A549 (cell line): ENCODE results near the gene PIM1. TPM values are rescaled to one million over a fixed set of nuclear protein-coding genes. Genes with fewer than 3 reads are reported as not detected.

Source experiments
- ATAC-seq, 2 experiments: fragments of 200-7000 bp in 1 of 2; fragments of >200 bp in 1 of 2; cut with Nextera tagmentation in 1 of 2; cut with Tn5 transposase in 1 of 2; 3 replicates each; pipeline versions ENCODE4 v1.8.0 to v1.9.1; 2018 to 2020; ENCODE audit warnings: mild to moderate bottlenecking in 1 of 2, moderate library complexity in 1 of 2
- CTCF ChIA-PET: fragments of 300-600 bp; sonication (Branson Sonifier 250); formaldehyde crosslinking; extraction: SDS; loops from one replicate; lab custom pipeline; 2021; ENCODE audit warnings: antibody characterized with exemption, inconsistent platforms; lab: Yijun Ruan, JAX
- POLR2A ChIA-PET: fragments of 350-600 bp; formaldehyde crosslinking; extraction: SDS; loops from one replicate; lab custom pipeline; 2021; ENCODE audit warnings: antibody characterized with exemption, inconsistent platforms; lab: Yijun Ruan, JAX
- DNase-seq, 2 experiments: peaks; one replicate each; pipeline versions ENCODE4 v3.0.0 to v3.0.0-alpha.2; 2011 to 2016; ENCODE audit warnings: low read depth in 1 of 2, low spot score in 1 of 2
- FAIRE-seq: peaks from 2 replicates; lab custom pipeline; 2011; peaks lifted over from hg19 to GRCh38; lab: Jason Lieb, UNC
- H3K27ac ChIP-seq, 2 experiments: fragments of >200 bp; sonication (Bioruptor Twin); formaldehyde crosslinking; 3 replicates each; pipeline ENCODE4 v1.5.1; 2016 to 2017
- H3K4me1 ChIP-seq: fragments of >200 bp; sonication (Bioruptor Twin); formaldehyde crosslinking; 3 replicates; pipeline ENCODE4 v1.6.1; 2016
- H3K4me2 ChIP-seq: fragments of >200 bp; sonication (Bioruptor Twin); formaldehyde crosslinking; 3 replicates; pipeline ENCODE4 v1.6.1; 2016
- H3K4me3 ChIP-seq: fragments of >200 bp; sonication (Bioruptor Twin); formaldehyde crosslinking; 3 replicates; pipeline ENCODE4 v1.5.1; 2016
- H3K9me3 ChIP-seq: fragments of >200 bp; sonication (Bioruptor Twin); formaldehyde crosslinking; 3 replicates; pipeline ENCODE4 v1.6.1; 2016
- CBX2 ChIP-seq: fragments of 200-600 bp; sonication (generic); IDR thresholded peaks from 2 replicates; pipeline ENCODE4 v1.6.1; 2016; ENCODE audit warnings: low read depth, mild to moderate bottlenecking, borderline replicate concordance
- CBX8 ChIP-seq: fragments of 200-600 bp; sonication (generic); IDR thresholded peaks from 2 replicates; pipeline ENCODE4 v1.6.1; 2016
- CEBPB ChIP-seq, 2 experiments: fragments of >200 bp in 1 of 2; sonication (Bioruptor Twin) in 1 of 2; formaldehyde crosslinking in 1 of 2; IDR thresholded peaks; 2 replicates each; pipeline ENCODE4 v1.6.1; 2012 to 2016
- CHD2 ChIP-seq: fragments of 150-350 bp; IDR thresholded peaks from 2 replicates; pipeline ENCODE4 v1.6.1; 2014; ENCODE audit warnings: low read length; ENCODE audit not compliant: partially characterized antibody
- EHF ChIP-seq: fragments of 250-450 bp; sonication (Bioruptor Pico); IDR thresholded peaks from 2 replicates; pipeline ENCODE4 v1.5.0; 2020; ENCODE audit warnings: mild to moderate bottlenecking
- EHMT2 ChIP-seq: fragments of 200-600 bp; sonication (generic); IDR thresholded peaks from 2 replicates; pipeline ENCODE4 v1.6.1; 2016; ENCODE audit warnings: antibody characterized with exemption, low read depth, mild to moderate bottlenecking, moderate library complexity
- FOSL2 ChIP-seq, 2 experiments: fragments of 450-650 bp in 1 of 2; fragments of >200 bp in 1 of 2; sonication (Bioruptor Twin) in 1 of 2; formaldehyde crosslinking; IDR thresholded peaks; 2 replicates each; pipeline versions ENCODE4 v1.5.0 to v1.6.1; 2016 to 2020; ENCODE audit warnings: mild to moderate bottlenecking in 1 of 2, moderate library complexity in 1 of 2
- FOXS1 ChIP-seq: fragments of 250-450 bp; sonication (Bioruptor Pico); IDR thresholded peaks from 2 replicates; pipeline ENCODE4 v1.5.0; 2020; ENCODE audit warnings: mild to moderate bottlenecking, moderate library complexity
- HEYL ChIP-seq: fragments of 250-450 bp; sonication (Bioruptor Pico); IDR thresholded peaks from 2 replicates; pipeline ENCODE4 v1.8.0; 2021; ENCODE audit warnings: mild to moderate bottlenecking, moderate library complexity
- HOXA7 ChIP-seq: fragments of 250-450 bp; sonication (Bioruptor Pico); IDR thresholded peaks from 2 replicates; pipeline ENCODE4 v1.5.0; 2020; ENCODE audit warnings: mild to moderate bottlenecking, moderate library complexity
- HOXB13 ChIP-seq: fragments of 250-450 bp; sonication (Bioruptor Pico); IDR thresholded peaks from 2 replicates; pipeline ENCODE4 v1.5.0; 2020; ENCODE audit warnings: low read depth, mild to moderate bottlenecking, moderate library complexity
- MAZ ChIP-seq: fragments of 150-350 bp; IDR thresholded peaks from 2 replicates; pipeline ENCODE4 v1.6.1; 2014; ENCODE audit warnings: antibody characterized with exemption, low read depth, low read length, borderline replicate concordance
- MYC ChIP-seq: IDR thresholded peaks from 2 replicates; pipeline ENCODE4 v1.6.1; 2012; ENCODE audit warnings: mild to moderate bottlenecking, inconsistent platforms, low read length, improper control_type of control experiment, borderline replicate concordance
- NFE2L2 ChIP-seq: fragments of 150-350 bp; conservative IDR thresholded peaks from 2 replicates; pipeline ENCODE4 v1.6.1; 2014; ENCODE audit warnings: low read length
- NPAS2 ChIP-seq: fragments of 250-450 bp; sonication (Bioruptor Pico); IDR thresholded peaks from 2 replicates; pipeline ENCODE4 v1.8.0; 2022; ENCODE audit warnings: mild to moderate bottlenecking, moderate library complexity, borderline replicate concordance
- POLR2AphosphoS2 ChIP-seq: conservative IDR thresholded peaks from 2 replicates; pipeline ENCODE4 v1.6.1; 2012; ENCODE audit warnings: low read length, improper control_type of control experiment, inconsistent platforms
- RAD21 ChIP-seq, 2 experiments: fragments of >200 bp in 1 of 2; sonication (Bioruptor Twin) in 1 of 2; formaldehyde crosslinking in 1 of 2; IDR thresholded peaks in 1 of 2; conservative IDR thresholded peaks in 1 of 2; 2 replicates in 1 of 2; 3 replicates in 1 of 2; pipeline ENCODE4 v1.6.1; 2012 to 2018; ENCODE audit warnings: inconsistent platforms in 1 of 2
- RARB ChIP-seq: fragments of 250-450 bp; sonication (Bioruptor Pico); IDR thresholded peaks from 2 replicates; pipeline ENCODE4 v1.8.0; 2021; ENCODE audit warnings: mild to moderate bottlenecking, moderate library complexity
- RFX5 ChIP-seq: fragments of 450-650 bp; IDR thresholded peaks from 2 replicates; pipeline ENCODE4 v1.7.1; 2014; ENCODE audit warnings: antibody characterized with exemption, mild to moderate bottlenecking, moderate library complexity
- RNF2 ChIP-seq: fragments of 200-600 bp; sonication (generic); IDR thresholded peaks from 2 replicates; pipeline ENCODE4 v1.6.1; 2016; ENCODE audit warnings: low read depth, mild to moderate bottlenecking, antibody characterized with exemption, moderate library complexity, borderline replicate concordance
- SMC3 ChIP-seq: fragments of >200 bp; sonication (Bioruptor Twin); formaldehyde crosslinking; IDR thresholded peaks from 3 replicates; pipeline ENCODE4 v1.6.1; 2018; ENCODE audit warnings: inconsistent platforms
- TFCP2L1 ChIP-seq: fragments of 250-450 bp; sonication (Bioruptor Pico); IDR thresholded peaks from 2 replicates; pipeline ENCODE4 v1.5.0; 2021; ENCODE audit warnings: mild to moderate bottlenecking
- ZC3H11A ChIP-seq: fragments of 450-650 bp; IDR thresholded peaks from 2 replicates; pipeline ENCODE4 v1.6.1; 2014; ENCODE audit warnings: antibody characterized with exemption, mild to moderate bottlenecking
- ZNF302 ChIP-seq: fragments of 250-450 bp; sonication (Bioruptor Pico); IDR thresholded peaks from 2 replicates; pipeline ENCODE4 v1.9.0; 2021; ENCODE audit warnings: inconsistent platforms, mild to moderate bottlenecking, moderate library complexity
- ZSCAN20 ChIP-seq: fragments of 250-450 bp; sonication (Bioruptor Pico); IDR thresholded peaks from 2 replicates; pipeline ENCODE4 v1.8.0; 2022; ENCODE audit warnings: mild to moderate bottlenecking, moderate library complexity
- WGBS: methylation state at CpG from one replicate; pipeline ENCODE4 v1.1.6; 2017; ENCODE audit errors: missing lambda C conversion rate; 5-methylcytosine and 5-hydroxymethylcytosine counted together
- polyA plus RNA-seq, 4 experiments: library from polyadenylated mRNA; depleted of rRNA in 3 of 4; stranded (reverse); fragments of >200 nt; fragmentation: RNase III in 1 of 4; extraction: RNeasy Plus Mini Kit Qiagen cat#74134 plus additional on column Dnase treatment in 1 of 4; gene quantifications; 2 replicates in 3 of 4; 3 replicates in 1 of 4; pipeline ENCODE4 v1.2.3, GENCODE V29; 2011 to 2017
- TF ChIP-seq, protein P1 (sequence below): fragments of 200-600 bp; sonication (generic); IDR thresholded peaks from 2 replicates; pipeline ENCODE4 v1.6.1; 2016; ENCODE audit warnings: antibody characterized with exemption, mild to moderate bottlenecking, moderate library complexity
- TF ChIP-seq, protein P2 (sequence below): fragments of >200 bp; sonication (Bioruptor Twin); formaldehyde crosslinking; IDR thresholded peaks from 3 replicates; pipeline ENCODE4 v1.6.1; 2016
- TF ChIP-seq, protein P3 (sequence below): fragments of 250-450 bp; sonication (Bioruptor Pico); IDR thresholded peaks from 2 replicates; pipeline ENCODE4 v1.5.0; 2020; ENCODE audit warnings: low read depth, mild to moderate bottlenecking, moderate library complexity
- TF ChIP-seq, protein P4 (sequence below): IDR thresholded peaks from 2 replicates; pipeline ENCODE4 v1.6.1; 2012
- TF ChIP-seq, protein P5 (sequence below): fragments of 450-650 bp; IDR thresholded peaks from 2 replicates; pipeline ENCODE4 v1.6.1; 2014; ENCODE audit warnings: antibody characterized with exemption
- TF ChIP-seq, protein P6 (sequence below): fragments of >200 bp; sonication (Bioruptor Twin); formaldehyde crosslinking; IDR thresholded peaks from 2 replicates; pipeline ENCODE4 v1.6.1; 2016

PIM1 gene
- polyA plus RNA-seq, 2 of the 4 experiments (the other 2 are of a cell fraction), result 15.4 to 19.0 TPM

DNA sequence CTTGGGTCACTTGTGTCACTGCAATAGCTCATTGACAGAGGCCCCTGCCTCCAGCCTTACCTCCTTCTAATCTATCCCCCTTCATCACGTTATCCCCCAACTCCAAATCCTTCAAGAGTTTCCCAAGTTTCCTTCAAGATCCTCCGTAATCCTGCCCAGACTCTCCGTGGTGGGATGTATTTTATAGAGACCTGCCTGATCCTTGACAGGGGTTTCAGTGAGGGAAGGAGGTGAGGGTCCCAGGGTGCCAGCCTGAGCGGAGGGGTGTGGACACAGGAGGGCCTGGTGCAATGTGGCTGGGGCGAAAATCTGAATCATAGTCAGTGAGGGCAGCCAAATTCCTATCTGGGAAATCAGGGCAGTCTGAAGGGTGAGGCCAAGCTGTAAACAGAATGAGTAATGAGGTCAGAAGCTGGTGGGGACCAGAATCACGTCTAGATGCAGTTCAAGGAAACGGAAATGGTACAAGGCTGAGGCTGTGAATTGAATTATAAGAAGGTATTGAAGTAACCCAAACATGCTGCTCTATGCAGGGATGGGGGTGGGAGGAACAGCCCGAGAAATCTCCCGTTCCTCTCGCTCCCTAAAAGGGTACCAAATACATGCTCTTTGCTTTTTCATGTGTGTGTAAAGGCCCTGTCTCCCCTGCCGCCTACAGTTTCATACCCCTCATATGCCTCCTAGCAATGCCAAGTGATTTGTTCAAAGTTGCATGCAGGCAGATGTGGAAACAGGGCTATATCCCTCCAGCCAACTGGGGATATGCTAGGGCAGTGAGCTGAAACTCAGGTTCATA lies 35.4 kb upstream of the PIM1 start:
- CTCF ChIA-PET, result interaction anchor here (0.7 to 10.1 kb wide), 11 partner anchors 10 to 116 kb away, joined by 3 to 64 read pairs (median 5); no protein-coding TSS in a partner anchor
- Histone ChIP-seq H3K4me1 (peaks cover 82% of the 10 kb centered on the region), H3K9me3 (no peaks in the 10 kb centered on the region), H3K4me2 (peak overlapping the region; percentile 85), H3K27ac (peak overlapping the region; percentile 93 to 96), H3K4me3 (0 out of 3 replicates have a peak overlapping the region, but pooled peaks have one; percentile 2)
- ATAC-seq, result peak; percentile 64 to 78
- 2% methylated on average over 11 of the region's 11 CpGs for WGBS
- DNase-seq, result peak; percentile 88 to 96
- POLR2A ChIA-PET, result interaction anchor here (0.9 to 2.6 kb wide), 8 partner anchors 10 to 149 kb away, joined by 3 to 20 read pairs (median 6); partner anchors contain the start of genes MTCH1 and PIM1
- no peak for FAIRE-seq
- TF ChIP-seq TFCP2L1 (no peak), CEBPB (IDR thresholded peaks at IDR 0.05) (peak in 1 of 2 experiments; percentile 73; a peak in 1 of 4 replicates), HOXA7 (CRISPR knock-in tag) (0 out of 2 replicates have a peak, but pooled peaks have one; percentile 38), EHF (peak; percentile 68), NFE2L2 (no peak), CHD2 (no peak), RFX5 (no peak), SMC3 (no peak), EHMT2 (no peak), CBX8 (no peak), CBX2 (no peak), HOXB13 (CRISPR knock-in tag) (peak; percentile 59; the same call in 1 of the 2 replicates), ZSCAN20 (CRISPR knock-in tag) (0 out of 2 replicates have a peak, but pooled peaks have one; percentile 27), RAD21 (conservative IDR thresholded peaks at IDR 0.05 in 1 of 2, IDR thresholded peaks at IDR 0.05 in 1 of 2) (no peak; a peak in 2 of 5 replicates), ZC3H11A (no peak), NPAS2 (CRISPR knock-in tag) (no peak), MAZ (no peak), FOSL2 (IDR thresholded peaks at IDR 0.05) (peak; percentile 76), FOSL2 (CRISPR knock-in tag; IDR thresholded peaks at IDR 0.05) (peak; percentile 95), FOXS1 (CRISPR knock-in tag) (peak; percentile 35; the same call in 1 of the 2 replicates), HEYL (0 out of 2 replicates have a peak, but pooled peaks have one; percentile 28), RNF2 (no peak), MYC (no peak; the same call in 1 of the 2 replicates), POLR2AphosphoS2 (no peak), ZNF302 (CRISPR knock-in tag) (peak; percentile 72; the same call in 1 of the 2 replicates), RARB (CRISPR knock-in tag) (no peak; the same call in 1 of the 2 replicates)
- TF ChIP-seq, protein P1, sequence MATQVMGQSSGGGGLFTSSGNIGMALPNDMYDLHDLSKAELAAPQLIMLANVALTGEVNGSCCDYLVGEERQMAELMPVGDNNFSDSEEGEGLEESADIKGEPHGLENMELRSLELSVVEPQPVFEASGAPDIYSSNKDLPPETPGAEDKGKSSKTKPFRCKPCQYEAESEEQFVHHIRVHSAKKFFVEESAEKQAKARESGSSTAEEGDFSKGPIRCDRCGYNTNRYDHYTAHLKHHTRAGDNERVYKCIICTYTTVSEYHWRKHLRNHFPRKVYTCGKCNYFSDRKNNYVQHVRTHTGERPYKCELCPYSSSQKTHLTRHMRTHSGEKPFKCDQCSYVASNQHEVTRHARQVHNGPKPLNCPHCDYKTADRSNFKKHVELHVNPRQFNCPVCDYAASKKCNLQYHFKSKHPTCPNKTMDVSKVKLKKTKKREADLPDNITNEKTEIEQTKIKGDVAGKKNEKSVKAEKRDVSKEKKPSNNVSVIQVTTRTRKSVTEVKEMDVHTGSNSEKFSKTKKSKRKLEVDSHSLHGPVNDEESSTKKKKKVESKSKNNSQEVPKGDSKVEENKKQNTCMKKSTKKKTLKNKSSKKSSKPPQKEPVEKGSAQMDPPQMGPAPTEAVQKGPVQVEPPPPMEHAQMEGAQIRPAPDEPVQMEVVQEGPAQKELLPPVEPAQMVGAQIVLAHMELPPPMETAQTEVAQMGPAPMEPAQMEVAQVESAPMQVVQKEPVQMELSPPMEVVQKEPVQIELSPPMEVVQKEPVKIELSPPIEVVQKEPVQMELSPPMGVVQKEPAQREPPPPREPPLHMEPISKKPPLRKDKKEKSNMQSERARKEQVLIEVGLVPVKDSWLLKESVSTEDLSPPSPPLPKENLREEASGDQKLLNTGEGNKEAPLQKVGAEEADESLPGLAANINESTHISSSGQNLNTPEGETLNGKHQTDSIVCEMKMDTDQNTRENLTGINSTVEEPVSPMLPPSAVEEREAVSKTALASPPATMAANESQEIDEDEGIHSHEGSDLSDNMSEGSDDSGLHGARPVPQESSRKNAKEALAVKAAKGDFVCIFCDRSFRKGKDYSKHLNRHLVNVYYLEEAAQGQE, result no peak
- TF ChIP-seq, protein P2, sequence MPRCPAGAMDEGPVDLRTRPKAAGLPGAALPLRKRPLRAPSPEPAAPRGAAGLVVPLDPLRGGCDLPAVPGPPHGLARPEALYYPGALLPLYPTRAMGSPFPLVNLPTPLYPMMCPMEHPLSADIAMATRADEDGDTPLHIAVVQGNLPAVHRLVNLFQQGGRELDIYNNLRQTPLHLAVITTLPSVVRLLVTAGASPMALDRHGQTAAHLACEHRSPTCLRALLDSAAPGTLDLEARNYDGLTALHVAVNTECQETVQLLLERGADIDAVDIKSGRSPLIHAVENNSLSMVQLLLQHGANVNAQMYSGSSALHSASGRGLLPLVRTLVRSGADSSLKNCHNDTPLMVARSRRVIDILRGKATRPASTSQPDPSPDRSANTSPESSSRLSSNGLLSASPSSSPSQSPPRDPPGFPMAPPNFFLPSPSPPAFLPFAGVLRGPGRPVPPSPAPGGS, result 0 out of 3 replicates have a peak, but pooled peaks have one; percentile 26
- TF ChIP-seq, protein P3, sequence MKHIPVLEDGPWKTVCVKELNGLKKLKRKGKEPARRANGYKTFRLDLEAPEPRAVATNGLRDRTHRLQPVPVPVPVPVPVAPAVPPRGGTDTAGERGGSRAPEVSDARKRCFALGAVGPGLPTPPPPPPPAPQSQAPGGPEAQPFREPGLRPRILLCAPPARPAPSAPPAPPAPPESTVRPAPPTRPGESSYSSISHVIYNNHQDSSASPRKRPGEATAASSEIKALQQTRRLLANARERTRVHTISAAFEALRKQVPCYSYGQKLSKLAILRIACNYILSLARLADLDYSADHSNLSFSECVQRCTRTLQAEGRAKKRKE, result peak; percentile 57; the same call in 1 of the 2 replicates
- TF ChIP-seq, protein P4, sequence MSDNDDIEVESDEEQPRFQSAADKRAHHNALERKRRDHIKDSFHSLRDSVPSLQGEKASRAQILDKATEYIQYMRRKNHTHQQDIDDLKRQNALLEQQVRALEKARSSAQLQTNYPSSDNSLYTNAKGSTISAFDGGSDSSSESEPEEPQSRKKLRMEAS, result peak; percentile 84
- TF ChIP-seq, protein P5, sequence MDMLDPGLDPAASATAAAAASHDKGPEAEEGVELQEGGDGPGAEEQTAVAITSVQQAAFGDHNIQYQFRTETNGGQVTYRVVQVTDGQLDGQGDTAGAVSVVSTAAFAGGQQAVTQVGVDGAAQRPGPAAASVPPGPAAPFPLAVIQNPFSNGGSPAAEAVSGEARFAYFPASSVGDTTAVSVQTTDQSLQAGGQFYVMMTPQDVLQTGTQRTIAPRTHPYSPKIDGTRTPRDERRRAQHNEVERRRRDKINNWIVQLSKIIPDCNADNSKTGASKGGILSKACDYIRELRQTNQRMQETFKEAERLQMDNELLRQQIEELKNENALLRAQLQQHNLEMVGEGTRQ, result no peak
- TF ChIP-seq, protein P6, sequence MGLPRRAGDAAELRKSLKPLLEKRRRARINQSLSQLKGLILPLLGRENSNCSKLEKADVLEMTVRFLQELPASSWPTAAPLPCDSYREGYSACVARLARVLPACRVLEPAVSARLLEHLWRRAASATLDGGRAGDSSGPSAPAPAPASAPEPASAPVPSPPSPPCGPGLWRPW, result no peak; the same call in 1 of the 2 replicates
